Sigmoid colon (tissue), 4 donors: Measurements from ENCODE around the gene GRK1.

Experiments used
- EP300 ChIP-seq, 4 donors: sonication (generic); formaldehyde crosslinking; IDR thresholded peaks; one replicate each; pipeline ENCODE4 v1.6.1; 2017; ENCODE audit warnings: antibody characterized with exemption in 4 of 4
- POLR2A ChIP-seq, 2 donors: fragments of 450-650 bp; IDR thresholded peaks; one replicate each; pipeline ENCODE4 v1.6.1; 2016; ENCODE audit warnings: antibody characterized with exemption in 2 of 2, mild to moderate bottlenecking in 2 of 2, moderate library complexity in 2 of 2
- POLR2AphosphoS5 ChIP-seq, 4 donors: sonication (generic); formaldehyde crosslinking; IDR thresholded peaks; one replicate each; pipeline ENCODE4 v1.6.1; 2017; ENCODE audit warnings: antibody characterized with exemption in 4 of 4
- TF ChIP-seq, protein P1 (sequence below), 4 experiments: fragments of 450-650 bp in 3 of 4; fragments of 200-600 bp in 1 of 4; IDR thresholded peaks; one replicate each; pipeline ENCODE4 v1.5.1; 2016 to 2019; ENCODE audit warnings: antibody characterized with exemption in 4 of 4, mild to moderate bottlenecking in 3 of 4, moderate library complexity in 2 of 4

DNA sequence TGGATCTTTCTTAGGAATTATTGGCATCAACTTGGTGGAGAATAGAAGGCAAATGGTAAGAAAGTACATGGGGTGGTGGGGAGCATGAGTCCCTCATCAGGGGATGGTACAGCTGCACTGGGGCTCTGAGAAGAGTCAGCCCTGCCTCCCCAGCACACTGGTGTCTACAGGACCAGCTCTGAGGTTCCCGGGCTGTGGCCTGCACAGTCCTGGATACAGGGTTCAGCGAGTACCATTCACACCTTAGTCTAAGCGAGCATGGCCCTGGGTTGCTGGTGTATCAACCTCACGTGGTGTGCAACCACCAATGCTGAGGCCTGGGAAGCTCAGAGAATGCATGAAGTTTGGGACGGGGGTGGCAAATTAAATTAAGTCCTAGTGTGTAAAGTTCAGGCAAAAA lies 102.1 kb downstream of the GRK1 start:
- TF ChIP-seq, protein P1, sequence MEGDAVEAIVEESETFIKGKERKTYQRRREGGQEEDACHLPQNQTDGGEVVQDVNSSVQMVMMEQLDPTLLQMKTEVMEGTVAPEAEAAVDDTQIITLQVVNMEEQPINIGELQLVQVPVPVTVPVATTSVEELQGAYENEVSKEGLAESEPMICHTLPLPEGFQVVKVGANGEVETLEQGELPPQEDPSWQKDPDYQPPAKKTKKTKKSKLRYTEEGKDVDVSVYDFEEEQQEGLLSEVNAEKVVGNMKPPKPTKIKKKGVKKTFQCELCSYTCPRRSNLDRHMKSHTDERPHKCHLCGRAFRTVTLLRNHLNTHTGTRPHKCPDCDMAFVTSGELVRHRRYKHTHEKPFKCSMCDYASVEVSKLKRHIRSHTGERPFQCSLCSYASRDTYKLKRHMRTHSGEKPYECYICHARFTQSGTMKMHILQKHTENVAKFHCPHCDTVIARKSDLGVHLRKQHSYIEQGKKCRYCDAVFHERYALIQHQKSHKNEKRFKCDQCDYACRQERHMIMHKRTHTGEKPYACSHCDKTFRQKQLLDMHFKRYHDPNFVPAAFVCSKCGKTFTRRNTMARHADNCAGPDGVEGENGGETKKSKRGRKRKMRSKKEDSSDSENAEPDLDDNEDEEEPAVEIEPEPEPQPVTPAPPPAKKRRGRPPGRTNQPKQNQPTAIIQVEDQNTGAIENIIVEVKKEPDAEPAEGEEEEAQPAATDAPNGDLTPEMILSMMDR (IDR thresholded peaks at IDR 0.05) = no peak
- no peak for TF ChIP-seq EP300 (IDR thresholded peaks at IDR 0.05)
- no peak for TF ChIP-seq POLR2AphosphoS5 (IDR thresholded peaks at IDR 0.05)
- no peak for TF ChIP-seq POLR2A (IDR thresholded peaks at IDR 0.05)
